Tibial nerve (tissue), 4 donors: ENCODE measurements around the gene OAT. TPM values are rescaled to one million over a fixed set of nuclear protein-coding genes. Genes with fewer than 3 reads are reported as not detected.

Experiments
- DNase-seq, 2 donors: peaks; one replicate each; pipeline ENCODE4 v3.0.0-alpha.2; 2019; ENCODE audit warnings: low spot score in 2 of 2
- H3K27ac ChIP-seq, 4 donors: fragments of 200-600 bp; sonication (generic) in 3 of 4; one replicate each; pipeline ENCODE4 v1.5.1; 2017 to 2019; ENCODE audit warnings: mild to moderate bottlenecking in 1 of 4
- H3K27me3 ChIP-seq, 2 donors: fragments of 200-600 bp; sonication (generic) in 1 of 2; one replicate each; pipeline versions ENCODE4 v1.5.1 to v1.6.0; 2017 to 2019
- H3K36me3 ChIP-seq, 3 donors: fragments of 200-600 bp; sonication (generic); one replicate each; pipeline ENCODE4 v1.5.1; 2018 to 2019
- H3K4me1 ChIP-seq, 4 donors: fragments of 200-600 bp; sonication (generic) in 3 of 4; one replicate each; pipeline ENCODE4 v1.5.1; 2017 to 2019
- H3K4me3 ChIP-seq, 4 donors: fragments of 200-600 bp; sonication (generic) in 3 of 4; one replicate each; pipeline ENCODE4 v1.5.1; 2017 to 2019; ENCODE audit warnings: mild to moderate bottlenecking in 1 of 4, moderate library complexity in 1 of 4
- H3K9me3 ChIP-seq, 4 donors: fragments of 200-600 bp; sonication (generic) in 3 of 4; one replicate each; pipeline ENCODE4 v1.5.1; 2017 to 2019
- EP300 ChIP-seq, 2 donors: sonication (generic); formaldehyde crosslinking; IDR thresholded peaks; one replicate each; pipeline ENCODE4 v1.6.1; 2017; ENCODE audit warnings: antibody characterized with exemption in 2 of 2, mild to moderate bottlenecking in 1 of 2
- POLR2A ChIP-seq, 2 donors: fragments of 450-650 bp; IDR thresholded peaks; one replicate each; pipeline ENCODE4 v1.6.1; 2017; ENCODE audit warnings: antibody characterized with exemption in 2 of 2, mild to moderate bottlenecking in 2 of 2, moderate library complexity in 2 of 2
- WGBS, 2 donors: methylation state at CpG; one replicate each; pipeline ENCODE4 v1.1.5; 2018; 5-methylcytosine and 5-hydroxymethylcytosine counted together
- total RNA-seq, 4 donors: library from RNA; depleted of rRNA; stranded (reverse); fragments of >200 nt; gene quantifications; one replicate each; pipeline ENCODE4 v1.1.0, GENCODE V29; 2016
- TF ChIP-seq, protein P1 (sequence below), 5 experiments: fragments of 200-600 bp in 3 of 5; fragments of 450-650 bp in 2 of 5; sonication (generic) in 3 of 5; IDR thresholded peaks; one replicate each; pipeline ENCODE4 v1.5.1; 2016 to 2019; ENCODE audit warnings: antibody characterized with exemption in 5 of 5, mild to moderate bottlenecking in 3 of 5, moderate library complexity in 2 of 5

OAT gene
- total RNA-seq, 4 donors from 2014 or later = 43.0 to 67.9 (median 58.3) TPM

DNA sequence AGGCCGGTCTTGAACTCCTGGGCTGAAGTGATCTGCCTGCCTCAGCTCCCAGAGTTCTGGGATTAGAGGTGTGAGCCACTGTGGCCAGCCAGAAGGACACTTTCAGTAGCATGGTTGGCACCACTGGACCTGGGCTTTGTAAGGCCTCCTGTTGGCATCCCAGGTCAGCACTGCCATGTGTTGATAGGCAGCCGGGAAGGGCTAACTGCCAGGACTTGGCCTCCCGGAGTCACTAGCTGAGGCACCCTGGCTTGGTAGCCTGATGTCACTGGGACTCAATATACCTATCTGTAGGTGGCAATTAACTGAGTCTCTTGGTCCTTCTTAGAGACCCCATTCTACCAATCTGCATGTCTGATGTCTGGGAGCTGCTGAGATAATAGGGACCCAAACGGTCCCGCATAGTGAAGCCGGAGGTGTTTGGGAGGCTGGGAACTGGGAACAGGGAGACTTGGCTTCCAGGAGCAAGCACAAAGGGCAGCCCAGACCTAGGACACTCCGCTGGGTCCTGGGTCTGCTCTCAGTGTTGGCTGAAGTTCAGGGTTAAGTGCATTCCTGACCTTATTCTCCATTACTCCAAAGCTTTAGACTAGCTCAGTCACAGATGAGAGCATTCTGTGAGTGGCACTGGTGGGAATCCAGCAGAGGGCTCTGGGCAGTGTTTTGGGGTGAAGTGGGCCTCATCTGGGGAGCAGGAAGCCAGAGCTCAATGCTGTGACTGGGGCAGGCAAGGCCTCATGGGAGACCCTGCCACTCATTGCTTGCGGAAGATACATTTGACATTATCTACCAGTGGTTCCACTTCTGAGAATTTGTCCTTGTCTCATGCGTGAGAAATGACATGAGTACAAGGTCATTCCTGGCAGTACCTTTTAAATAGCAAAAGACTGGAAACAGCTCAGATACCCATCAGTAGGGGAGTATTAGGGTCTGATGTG, 45.6 kb upstream of the OAT start:
- WGBS, 2 donors = 69 to 78% methylated on average over 8 to 9 of the region's 9 CpGs
- H3K27ac ChIP-seq = no peak overlapping the region
- H3K36me3 ChIP-seq = no peaks in the 10 kb centered on the region
- H3K4me1 ChIP-seq = peaks cover 0 to 10% (median 0%) of the 10 kb centered on the region in 4 donors
- no peak for DNase-seq
- H3K9me3 ChIP-seq = no peaks in the 10 kb centered on the region
- TF ChIP-seq, protein P1, sequence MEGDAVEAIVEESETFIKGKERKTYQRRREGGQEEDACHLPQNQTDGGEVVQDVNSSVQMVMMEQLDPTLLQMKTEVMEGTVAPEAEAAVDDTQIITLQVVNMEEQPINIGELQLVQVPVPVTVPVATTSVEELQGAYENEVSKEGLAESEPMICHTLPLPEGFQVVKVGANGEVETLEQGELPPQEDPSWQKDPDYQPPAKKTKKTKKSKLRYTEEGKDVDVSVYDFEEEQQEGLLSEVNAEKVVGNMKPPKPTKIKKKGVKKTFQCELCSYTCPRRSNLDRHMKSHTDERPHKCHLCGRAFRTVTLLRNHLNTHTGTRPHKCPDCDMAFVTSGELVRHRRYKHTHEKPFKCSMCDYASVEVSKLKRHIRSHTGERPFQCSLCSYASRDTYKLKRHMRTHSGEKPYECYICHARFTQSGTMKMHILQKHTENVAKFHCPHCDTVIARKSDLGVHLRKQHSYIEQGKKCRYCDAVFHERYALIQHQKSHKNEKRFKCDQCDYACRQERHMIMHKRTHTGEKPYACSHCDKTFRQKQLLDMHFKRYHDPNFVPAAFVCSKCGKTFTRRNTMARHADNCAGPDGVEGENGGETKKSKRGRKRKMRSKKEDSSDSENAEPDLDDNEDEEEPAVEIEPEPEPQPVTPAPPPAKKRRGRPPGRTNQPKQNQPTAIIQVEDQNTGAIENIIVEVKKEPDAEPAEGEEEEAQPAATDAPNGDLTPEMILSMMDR (IDR thresholded peaks at IDR 0.05) = no peak
- TF ChIP-seq POLR2A (IDR thresholded peaks at IDR 0.05) (no peak), EP300 (IDR thresholded peaks at IDR 0.05) (no peak)
- H3K27me3 ChIP-seq = no peaks in the 10 kb centered on the region
- no peak overlapping the region for H3K4me3 ChIP-seq

DNA sequence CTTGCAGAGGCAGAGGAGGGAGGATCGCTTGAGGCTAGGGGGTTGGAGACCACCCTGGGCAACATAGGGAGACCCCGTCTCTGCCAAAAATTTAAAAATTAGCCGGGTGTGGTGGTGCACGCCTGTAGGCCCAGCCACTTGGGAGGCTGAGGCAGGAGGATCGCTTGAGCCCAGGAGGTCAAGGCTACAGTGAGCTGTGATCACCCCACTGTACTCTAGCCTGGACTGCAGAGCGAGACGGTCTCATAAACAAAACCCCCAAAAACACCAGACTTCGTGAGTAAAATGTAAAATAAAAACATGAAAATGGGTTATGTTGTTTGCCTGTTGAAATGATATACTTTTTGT, 43.6 kb upstream of the OAT start:
- Histone ChIP-seq H3K27ac (peak overlapping the region in 2 of 4 donors; percentile 81 to 88), H3K9me3 (no peaks in the 10 kb centered on the region), H3K4me3 (peak overlapping the region; percentile 51 to 70 (median 58)), H3K27me3 (no peaks in the 10 kb centered on the region), H3K4me1 (peaks cover 0 to 10% (median 0%) of the 10 kb centered on the region in 4 donors), H3K36me3 (no peaks in the 10 kb centered on the region)
- DNase-seq = no peak
- 80 to 81% methylated on average over 8 of the region's 8 CpGs for WGBS, 2 donors
- TF ChIP-seq EP300 (IDR thresholded peaks at IDR 0.05) = no peak
- TF ChIP-seq, protein P1 (IDR thresholded peaks at IDR 0.05) = no peak
- TF ChIP-seq POLR2A (IDR thresholded peaks at IDR 0.05) = no peak

DNA sequence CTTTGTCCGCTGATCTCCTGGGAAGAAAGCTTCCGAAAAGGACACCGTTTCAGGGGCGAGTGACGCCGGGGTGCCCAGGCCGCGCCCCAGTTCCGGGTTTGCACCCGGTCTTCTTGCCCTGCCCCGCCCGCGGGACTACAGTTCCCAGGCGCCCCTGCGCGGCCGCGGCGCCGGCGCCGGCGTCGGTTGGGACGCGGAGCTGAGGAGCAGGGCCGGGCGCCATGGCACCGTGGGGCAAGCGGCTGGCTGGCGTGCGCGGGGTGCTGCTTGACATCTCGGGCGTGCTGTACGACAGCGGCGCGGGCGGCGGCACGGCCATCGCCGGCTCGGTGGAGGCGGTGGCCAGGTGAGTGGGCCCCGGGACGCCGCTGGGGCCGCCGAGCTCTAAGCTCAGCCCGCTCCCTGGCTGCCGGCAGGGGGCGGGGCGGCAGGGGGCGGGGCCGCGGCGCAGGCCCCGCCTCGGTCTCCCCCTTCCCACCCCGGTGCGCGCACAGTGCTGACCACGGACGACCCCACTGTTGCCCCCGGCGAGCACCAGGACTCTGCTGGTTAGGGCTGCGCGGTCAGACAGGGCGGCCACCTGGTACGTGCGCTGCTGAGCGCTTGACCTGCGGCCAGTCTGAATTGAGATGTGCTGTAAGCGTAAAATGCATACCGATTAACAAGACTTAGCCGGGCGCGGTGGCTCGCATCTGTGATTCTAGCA, 43.1 kb upstream of the OAT start, which contains the start of gene LHPP:
Gene LHPP (plus strand): TSS at position 182 of the 706 bp plus-strand sequence. CDS start 40 bp downstream, at position 222.
- TF ChIP-seq, protein P1 (IDR thresholded peaks at IDR 0.05) = peak; percentile 44 to 90 (median 77)
- TF ChIP-seq POLR2A (IDR thresholded peaks at IDR 0.05) = peak in 1 of 2 donors; percentile 36
- TF ChIP-seq EP300 (IDR thresholded peaks at IDR 0.05) = no peak
- Histone ChIP-seq H3K36me3 (no peaks in the 10 kb centered on the region), H3K9me3 (no peaks in the 10 kb centered on the region), H3K4me3 (peak within 1 kb of the TSS; percentile 51 to 70 (median 58)), H3K27ac (peak within 1 kb of the TSS; percentile 29 to 88 (median 77)), H3K4me1 (peaks cover 0 to 10% (median 0%) of the 10 kb centered on the region in 4 donors), H3K27me3 (no peaks in the 10 kb centered on the region)
- peak; percentile 67 to 68 for DNase-seq
- 3 to 4% methylated on average over 30 to 38 of the region's 81 CpGs for WGBS, 2 donors

DNA sequence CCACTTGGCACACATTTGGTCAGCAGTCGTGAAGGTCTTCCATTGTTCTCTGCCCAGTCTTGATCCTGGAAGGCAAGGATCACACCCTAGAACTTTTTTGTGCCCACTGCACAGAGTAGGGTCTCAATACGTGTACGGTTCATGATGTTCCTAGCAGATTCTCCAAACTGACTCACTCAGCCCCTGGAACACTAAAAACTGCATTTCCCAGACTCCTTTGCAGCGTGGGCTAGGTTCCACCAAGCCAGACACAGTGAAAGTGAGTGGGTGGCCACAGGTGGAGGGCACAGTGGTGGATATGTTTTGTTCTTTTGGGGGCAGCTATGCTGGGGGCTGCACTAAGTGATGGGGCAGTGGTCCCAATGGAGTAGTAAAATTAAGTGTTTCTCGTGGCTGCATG, 41.4 kb upstream of the OAT start:
- peaks cover 0 to 8% of the 10 kb centered on the region in 2 donors for H3K27me3 ChIP-seq
- no peak for DNase-seq
- H3K36me3 ChIP-seq = no peaks in the 10 kb centered on the region
- no peak overlapping the region for H3K27ac ChIP-seq
- H3K4me3 ChIP-seq = no peak overlapping the region
- no peaks in the 10 kb centered on the region for H3K9me3 ChIP-seq
- 70 to 74% methylated on average over 4 of the region's 5 CpGs for WGBS, 2 donors
- H3K4me1 ChIP-seq = peaks cover 0 to 10% (median 0%) of the 10 kb centered on the region in 4 donors
- TF ChIP-seq POLR2A (IDR thresholded peaks at IDR 0.05) (no peak), EP300 (IDR thresholded peaks at IDR 0.05) (no peak)
- TF ChIP-seq, protein P1 (IDR thresholded peaks at IDR 0.05) = no peak
